ENCODE measurements around the gene NLRP6.
"Not testable (repeated sequence)": the region's sequence is repeated elsewhere in the genome, so short reads cannot be mapped to it uniquely, and the experiment has no call there.

NLRP6 gene

DNA sequence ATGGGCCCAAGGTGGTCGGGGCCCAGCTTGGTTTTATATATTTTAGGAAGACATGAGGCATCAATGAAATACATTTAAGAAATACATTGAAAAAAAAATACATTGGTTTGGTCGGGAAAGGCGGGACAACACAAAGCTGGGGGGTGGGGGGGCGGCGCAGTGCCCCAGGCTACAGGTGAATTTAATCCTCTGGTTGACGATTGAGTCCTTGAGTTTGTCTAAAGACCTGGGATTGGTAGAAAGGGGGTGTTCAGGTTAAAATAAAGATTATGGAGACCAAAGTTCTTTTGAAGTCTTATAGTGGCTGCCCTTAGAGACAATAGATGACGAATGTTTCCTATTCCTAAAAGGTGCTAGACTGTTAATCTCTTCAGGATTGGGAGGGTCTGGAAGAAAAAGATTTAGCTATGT is 38.7 kb downstream of the NLRP6 start:
- DNase-seq, result no peak
- in situ Hi-C loops (cut with MboI; ENCODE audit: low pct_unique_long_range_greater_than_20kb, low sequenced_read_pairs), result no loop called here

DNA sequence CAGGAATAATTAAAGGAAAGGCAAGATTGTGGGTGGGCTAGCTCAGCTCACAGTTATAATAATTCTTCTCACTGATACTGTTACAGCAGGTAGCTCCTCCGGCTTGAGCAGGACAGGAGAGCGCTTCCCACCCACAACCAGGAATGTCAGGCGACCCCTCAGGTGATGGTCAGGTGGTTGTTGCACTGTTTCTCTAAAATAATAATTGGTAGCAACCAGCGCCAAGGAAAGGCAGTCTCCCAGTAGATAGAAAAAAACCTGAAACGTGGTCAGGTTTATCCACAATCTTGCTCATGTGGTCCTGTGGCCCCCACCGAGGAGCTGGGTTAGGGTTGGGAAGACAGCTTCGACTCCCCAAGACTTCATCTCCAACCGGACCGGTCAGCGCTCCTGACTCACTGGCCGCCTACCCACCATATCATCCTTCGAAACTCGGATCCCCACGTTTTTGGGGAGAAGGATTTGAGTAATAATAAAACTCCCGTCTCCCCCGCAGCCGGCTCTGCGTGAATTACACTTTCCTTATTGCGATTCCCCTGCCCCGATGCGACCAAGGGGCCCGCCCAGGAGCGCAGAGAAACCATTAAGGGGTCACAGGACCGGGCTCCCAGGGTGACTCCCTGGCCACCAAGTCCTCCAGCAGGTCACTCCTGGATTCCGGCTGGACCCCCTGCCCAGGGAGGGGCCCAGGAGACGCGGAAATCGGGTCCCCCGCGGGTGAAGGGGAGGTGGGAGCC is 39.6 kb downstream of the NLRP6 start:
- in situ Hi-C loops (cut with MboI; ENCODE audit: low pct_unique_long_range_greater_than_20kb, low sequenced_read_pairs); DNase-seq: not testable (repeated sequence)

DNA sequence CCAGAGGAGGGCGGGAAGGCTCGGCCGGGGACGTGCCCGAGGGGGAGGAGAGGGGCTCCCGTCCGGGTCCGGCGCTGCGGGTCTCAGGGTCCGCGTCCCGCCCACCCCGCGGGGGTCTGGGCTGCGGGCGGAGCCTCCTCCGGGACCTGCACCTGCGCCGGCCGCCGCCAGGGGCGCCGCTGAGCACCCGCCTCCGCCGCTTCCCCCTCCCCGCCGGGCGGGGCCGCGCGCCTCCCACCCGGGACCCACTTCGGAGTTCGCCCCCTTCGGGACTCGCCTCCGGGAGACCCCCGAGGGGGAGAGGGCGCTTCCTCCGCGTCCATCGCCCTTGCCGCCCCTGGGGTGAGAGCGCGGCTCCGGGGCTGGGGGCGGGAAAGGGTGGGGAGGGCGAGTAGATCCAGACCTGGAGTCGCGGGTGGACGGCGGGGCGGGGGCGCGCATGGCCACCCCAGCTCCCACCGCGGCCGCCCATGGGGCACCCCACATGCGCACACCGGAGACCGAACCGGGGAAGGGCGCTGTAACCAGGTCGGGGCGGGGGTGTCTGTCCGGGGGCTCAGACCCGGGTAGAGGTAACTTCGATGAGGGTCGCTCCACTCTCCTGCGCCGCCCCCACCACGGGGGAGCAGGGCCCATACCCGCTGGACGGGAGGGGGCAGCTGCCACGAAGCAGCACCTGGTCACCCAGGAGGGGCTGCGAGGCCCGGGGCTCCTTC is 40.4 kb downstream of the NLRP6 start:
- in situ Hi-C loops (cut with MboI; ENCODE audit: low pct_unique_long_range_greater_than_20kb, low sequenced_read_pairs); DNase-seq: not testable (repeated sequence)

DNA sequence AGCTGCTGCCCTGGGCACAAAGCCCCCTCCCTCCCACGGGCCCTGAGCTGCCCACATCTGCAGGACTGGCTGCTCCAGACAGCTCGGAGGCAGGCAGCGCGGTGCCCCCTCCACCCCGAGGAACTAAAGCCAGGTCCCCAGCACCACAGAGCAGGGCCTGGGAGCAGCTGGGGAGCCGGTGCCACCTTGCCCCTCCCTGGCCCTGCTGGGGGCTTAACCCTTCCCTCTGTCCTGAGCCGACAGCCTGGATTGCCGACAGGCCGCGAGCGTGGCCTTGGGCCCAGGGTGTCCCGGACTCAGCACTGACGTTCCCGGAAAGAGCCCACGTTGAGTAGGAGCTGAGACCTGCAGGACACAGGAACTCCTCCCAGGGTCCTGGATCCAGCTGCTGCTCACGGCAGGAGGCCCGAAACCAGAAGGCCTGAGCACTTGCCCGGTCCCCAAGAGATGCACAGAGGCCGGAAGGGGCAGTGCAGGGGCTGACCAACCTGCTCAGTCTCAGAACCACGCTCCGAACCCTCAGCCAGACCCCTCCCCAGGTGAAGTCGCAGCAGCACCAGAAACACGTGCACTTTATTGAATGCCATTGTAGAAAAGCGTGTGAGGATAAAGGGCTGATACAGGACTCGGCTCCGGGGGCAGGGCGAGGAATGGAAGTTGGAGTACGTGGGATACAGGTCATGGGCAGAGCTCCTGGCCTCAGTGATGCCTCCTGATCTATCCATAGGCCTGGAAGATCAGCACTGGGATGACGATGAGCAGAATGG is 41.1 kb downstream of the NLRP6 start:
- DNase-seq; in situ Hi-C loops (cut with MboI; ENCODE audit: low pct_unique_long_range_greater_than_20kb, low sequenced_read_pairs): not testable (repeated sequence)

DNA sequence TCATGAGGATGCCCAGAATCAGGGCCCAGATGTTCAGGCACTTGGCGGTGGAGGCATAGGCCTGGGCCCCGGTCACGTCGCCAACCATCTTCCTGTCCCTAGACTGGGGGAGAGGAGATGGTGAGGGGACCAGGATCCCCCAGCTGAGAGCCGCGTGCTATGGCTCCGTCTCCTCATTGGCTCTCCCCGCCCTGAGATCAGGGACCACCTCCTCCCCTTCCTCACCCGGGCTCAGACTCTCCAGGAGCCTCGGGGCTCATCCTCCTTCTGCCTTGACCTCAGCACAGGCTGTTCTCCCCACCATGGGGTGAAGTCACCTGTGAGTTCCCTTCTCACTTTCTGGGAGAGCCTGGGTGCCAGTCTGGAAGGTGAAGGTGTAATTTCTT is 41.7 kb downstream of the NLRP6 start:
- in situ Hi-C loops (cut with MboI; ENCODE audit: low pct_unique_long_range_greater_than_20kb, low sequenced_read_pairs), result not testable (repeated sequence)

DNA sequence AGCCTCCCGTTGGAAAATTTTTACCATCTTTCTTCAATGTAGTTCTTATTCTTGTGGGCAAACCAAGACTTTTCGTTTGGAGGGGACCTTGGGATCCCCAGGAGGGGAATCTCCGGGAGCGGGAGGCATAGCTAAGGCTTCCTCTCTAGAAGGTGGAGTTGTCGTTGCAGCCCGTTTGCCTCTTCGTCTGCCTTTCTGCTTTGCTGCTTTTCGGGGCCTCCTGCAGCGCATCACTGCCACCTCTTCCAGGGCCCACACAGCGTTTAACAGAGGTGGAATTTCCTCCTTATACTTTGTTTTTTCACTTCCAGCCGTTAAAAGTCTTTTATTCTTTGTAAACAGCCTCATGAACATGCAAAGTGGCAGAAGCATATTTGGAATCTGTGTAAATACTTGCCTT is 45.9 kb downstream of the NLRP6 start:
- DNase-seq, result no peak
- in situ Hi-C loops (cut with MboI; ENCODE audit: low pct_unique_long_range_greater_than_20kb, low sequenced_read_pairs), result no loop called here

More for the DNA sequence above, 41.7 kb downstream of the NLRP6 start:
- DNase-seq, result not testable (repeated sequence)

DNA sequence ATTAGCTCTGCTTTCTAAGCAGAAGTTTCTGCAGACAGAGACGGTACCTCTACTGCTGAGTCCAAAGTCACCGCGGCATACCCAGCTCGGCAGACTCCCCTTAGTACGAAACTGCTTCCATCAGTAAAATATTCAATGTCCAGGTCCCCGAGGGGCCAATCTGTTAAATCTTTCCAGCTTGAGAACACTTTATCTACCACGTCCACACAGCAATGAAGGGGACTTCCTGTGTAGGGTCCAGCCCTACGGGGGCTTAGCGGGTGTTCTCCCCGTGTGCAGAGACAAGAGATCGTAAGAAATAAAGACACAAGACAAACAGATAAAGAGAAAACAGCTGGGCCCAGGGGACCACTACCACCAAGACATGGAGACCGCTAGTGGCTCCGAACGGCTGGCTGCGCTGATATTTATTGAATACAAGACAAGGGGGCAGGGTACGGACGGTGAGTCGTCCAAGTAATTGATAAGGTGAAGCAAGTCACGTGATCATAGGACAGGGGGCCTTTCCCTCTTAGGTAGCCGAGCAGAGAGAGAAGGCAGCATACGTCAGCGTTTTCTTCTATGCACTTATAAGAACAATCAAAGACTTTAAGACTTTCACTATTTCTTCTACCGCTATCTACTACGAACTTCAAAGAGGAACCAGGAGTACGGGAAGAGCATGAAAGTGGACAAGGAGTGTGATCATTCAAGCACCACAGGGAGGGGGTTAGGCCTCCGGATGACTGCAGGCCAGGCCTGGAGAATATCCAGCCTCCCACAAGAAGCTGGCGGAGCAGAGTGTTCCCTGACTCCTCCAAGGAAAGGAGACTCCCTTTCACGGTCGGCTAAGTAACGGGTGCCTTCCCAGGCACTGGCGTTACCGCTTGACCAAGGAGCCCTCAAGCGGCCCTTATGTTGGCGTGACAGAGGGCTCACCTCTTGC is 46.6 kb downstream of the NLRP6 start:
- in situ Hi-C loops (cut with MboI; ENCODE audit: low pct_unique_long_range_greater_than_20kb, low sequenced_read_pairs); DNase-seq: not testable (repeated sequence)

DNA sequence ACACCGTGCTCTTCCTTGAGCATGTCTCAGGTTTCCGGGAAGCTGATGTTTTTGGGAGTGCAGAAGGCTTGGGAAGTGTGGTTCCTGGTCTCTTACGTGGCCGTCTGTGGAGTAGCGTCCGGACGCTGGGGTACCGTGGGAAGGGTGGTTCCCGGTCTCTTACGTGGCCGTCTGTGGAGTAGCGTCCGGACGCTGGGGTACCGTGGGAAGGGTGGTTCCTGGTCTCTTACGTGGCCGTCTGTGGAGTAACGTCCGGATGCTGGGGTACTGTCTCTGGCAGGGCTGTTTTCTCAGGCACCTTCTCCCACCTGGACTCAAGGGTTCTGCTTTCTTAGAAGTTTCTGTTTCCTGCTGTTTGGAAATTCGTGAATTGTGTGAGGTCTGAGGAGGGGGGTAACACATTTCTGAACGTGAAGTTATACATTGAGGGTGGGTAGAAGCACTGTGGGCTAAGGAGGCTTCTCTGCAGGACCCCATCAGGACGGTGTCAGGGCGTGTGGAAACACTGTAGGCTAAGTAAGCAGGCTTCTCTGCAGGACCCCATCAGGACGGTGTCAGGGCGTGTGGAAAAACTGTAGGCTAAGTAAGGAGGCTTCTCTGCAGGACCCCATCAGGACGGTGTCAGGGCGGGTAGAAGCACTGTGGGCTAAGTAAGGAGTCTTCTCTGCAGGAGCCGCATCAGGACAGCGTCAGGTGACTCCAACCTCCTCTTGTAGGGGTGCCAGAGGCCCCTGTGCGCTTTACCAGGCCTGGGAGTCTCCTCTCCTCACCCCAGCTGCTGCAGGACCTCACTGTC is 47.8 kb downstream of the NLRP6 start:
- no peak for DNase-seq
- in situ Hi-C loops (cut with MboI; ENCODE audit: low pct_unique_long_range_greater_than_20kb, low sequenced_read_pairs), result no loop called here

DNA sequence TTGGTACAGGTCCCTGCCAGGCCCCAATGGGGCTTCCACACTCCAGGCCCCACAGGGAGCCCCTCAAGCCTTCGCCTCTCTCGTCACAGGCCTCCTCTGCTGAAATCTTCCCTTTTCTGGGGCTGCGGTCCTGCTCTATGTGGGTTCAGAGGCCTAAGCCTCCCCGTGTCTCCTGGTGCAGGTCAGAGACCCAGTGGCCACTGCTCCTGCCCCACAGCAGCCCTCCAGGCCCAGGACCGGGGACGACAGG is 48.3 kb downstream of the NLRP6 start:
- in situ Hi-C loops (cut with MboI; ENCODE audit: low pct_unique_long_range_greater_than_20kb, low sequenced_read_pairs), result no loop called here
- DNase-seq, result no peak

DNA sequence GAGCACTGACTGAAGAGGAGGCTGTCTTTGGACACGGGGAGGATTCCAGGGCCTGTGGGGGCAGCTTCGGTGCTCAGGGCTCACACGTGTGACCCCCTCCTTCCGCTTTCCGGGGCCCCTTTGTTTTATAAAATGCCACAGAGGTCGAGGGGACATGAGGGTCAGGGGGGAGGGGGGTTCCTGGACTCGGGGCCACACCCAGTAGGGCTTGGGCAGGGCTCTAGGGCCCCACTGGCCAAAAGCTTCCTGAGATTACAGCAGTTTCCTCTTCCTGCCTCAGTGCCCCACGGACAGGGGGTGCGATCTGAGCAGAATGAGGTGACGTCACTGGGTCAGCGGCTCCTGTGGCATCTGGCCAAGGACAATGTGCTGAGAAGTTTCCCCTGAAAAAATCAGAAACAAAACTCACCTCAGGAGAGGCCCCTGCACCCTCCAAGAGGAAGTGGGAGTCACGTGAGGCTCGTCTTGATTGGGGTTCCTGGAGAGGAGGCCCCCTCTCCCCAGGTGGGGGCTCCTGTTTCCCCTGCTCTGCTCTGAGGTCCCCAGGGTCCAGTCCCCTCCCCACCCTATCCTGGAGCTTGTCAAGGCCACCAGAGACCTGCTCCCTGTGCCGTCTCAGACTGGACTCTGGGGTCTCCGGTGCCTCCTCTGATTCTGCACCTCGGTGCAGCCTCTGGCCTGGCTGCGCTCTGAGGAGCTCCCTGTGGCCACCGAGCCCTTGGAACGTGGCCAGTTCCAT is 48.8 kb downstream of the NLRP6 start:
- in situ Hi-C loops (cut with MboI; ENCODE audit: low pct_unique_long_range_greater_than_20kb, low sequenced_read_pairs), result no loop called here
- peak; percentile 88 for DNase-seq

DNA sequence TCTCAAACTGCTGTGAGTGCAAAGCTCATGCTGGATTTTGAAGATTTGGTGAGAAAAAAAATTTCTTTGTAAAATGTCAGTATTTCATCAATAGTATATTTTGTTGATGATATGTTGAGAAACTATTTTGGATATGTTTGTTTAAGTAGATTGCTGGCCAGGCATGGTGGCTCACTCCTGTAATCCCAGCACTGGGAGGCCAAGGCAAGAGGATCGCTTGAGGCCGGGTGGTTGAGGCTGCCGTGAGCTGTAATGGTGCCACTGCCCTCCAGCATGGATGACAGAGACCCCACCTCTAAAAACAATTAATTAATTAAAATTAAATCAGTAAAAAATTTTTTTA is 49.3 kb downstream of the NLRP6 start:
- no peak for DNase-seq
- in situ Hi-C loops (cut with MboI; ENCODE audit: low pct_unique_long_range_greater_than_20kb, low sequenced_read_pairs), result no loop called here

DNA sequence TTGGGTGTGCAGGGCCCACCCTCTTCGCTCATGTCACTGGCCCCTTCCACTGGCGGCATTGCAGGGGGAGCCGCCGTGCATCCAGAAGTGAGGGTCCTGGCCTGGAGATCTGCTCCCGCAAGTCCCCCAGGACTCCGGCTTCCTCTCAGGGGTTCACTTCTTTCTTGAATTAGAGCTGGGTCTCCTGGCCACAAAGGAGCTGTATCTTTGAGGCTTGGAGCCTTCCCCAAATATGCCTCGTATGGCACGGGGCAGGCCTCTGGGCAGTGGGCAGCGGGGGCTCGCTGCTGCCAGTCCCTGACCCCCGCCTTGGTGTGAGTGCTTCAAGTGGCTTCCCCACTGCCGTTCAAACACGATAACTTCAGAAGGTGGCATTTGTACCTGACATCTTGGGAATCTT is 49.8 kb downstream of the NLRP6 start:
- in situ Hi-C loops (cut with MboI; ENCODE audit: low pct_unique_long_range_greater_than_20kb, low sequenced_read_pairs), result no loop called here
- DNase-seq, result no peak

DNA sequence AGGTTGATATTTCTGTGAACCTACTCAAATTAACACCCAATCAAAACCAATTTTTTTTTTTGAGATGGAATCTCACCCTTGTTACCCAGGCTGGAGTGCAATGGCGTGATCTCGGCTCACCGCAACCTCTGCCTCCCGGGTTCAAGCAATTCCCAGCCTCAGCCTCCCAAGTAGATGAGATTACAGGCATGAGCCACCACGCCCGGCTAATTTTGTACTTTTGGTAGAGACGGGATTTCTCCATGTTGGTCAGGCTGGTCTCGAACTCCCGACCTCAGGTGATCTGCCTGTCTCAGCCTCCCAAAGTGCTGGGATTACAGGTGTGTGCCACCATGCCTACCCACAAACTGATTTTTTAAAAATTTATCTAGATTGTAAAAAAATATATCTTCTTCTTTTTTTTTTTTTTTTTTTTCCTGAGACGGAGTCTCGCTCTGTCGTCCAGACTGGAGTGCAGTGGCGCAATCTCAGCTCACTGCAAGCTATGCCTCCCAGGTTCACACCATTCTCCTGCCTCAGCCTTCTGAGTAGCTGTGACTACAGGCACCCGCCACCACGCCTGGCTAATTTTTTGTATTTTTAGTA is 50.4 kb downstream of the NLRP6 start:
- DNase-seq; in situ Hi-C loops (cut with MboI; ENCODE audit: low pct_unique_long_range_greater_than_20kb, low sequenced_read_pairs): not testable (repeated sequence)

DNA sequence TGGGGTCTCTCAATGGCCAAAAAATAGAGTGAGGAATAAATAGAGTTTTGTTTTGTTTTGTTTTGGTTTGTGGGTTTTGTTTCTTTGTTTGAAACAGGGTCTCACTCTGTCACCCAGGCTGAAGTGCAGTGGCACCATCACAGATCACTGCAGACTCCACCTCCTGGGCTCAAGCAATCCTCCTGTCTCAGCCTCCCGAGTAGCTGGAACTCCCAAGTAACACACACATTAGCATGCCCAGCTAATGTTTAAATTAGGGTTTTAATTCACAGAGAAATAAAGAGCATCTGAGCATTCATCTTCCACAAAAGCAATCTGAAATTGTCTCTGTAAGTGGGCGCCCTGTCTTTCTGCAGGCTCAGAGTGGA is 51.7 kb downstream of the NLRP6 start:
- in situ Hi-C loops (cut with MboI; ENCODE audit: low pct_unique_long_range_greater_than_20kb, low sequenced_read_pairs), result no loop called here
- DNase-seq, result no peak

DNA sequence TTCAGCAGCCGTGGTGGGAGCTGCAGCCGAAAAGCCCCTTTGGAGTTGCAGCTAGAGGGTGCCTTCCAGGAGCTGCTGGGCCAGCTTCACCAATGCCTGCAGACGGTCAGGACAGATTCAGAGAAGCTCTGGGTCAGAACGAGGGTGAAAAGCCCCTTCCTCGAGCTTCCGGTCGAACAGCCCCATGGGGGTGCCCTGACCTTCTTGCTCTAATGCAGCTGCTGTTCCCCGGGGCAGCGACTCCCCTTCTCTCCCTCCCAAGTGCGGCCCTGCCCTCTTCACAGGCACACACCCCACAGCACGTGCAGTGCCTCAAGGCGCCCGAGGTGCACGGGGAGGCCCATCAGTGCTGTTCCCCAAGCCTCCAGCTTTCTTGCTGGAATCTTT is 52.1 kb downstream of the NLRP6 start:
- DNase-seq, result no peak

DNA sequence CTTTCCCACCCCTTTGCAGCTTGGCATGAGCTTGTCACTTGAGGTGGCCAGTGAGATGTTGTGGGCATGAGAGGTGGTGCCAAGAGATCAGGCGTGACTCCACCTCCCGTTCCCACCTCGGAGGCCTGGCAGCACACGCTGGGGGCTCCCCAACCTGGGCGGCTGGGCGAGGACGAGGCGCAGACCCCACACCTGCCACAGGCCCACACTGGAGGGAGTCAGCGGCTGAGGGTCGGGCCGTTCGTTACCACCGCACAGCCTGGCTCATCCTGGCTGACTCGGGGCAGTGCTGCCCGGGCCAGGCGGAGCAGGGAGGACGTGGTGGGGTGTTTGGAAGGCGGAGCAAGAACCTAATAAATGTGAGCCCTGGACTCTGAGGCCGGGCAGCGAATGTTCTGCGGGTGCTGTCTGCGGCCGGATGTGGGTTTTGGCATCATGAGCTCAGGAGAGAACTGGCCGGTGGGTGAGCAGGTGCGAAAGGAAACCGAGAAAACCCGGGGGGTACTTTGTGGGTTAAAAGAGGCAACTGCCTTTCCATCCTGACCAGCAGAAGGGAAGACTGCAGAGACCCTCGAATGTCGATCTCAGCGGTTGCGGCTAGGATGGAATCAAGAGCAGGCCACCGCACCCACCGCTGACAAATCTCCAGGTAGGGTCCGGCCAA is 52.6 kb downstream of the NLRP6 start:
- DNase-seq, result no peak
- in situ Hi-C loops (cut with MboI; ENCODE audit: low pct_unique_long_range_greater_than_20kb, low sequenced_read_pairs), result no loop called here

More for the DNA sequence above, 52.1 kb downstream of the NLRP6 start:
- in situ Hi-C loops (cut with MboI; ENCODE audit: low pct_unique_long_range_greater_than_20kb, low sequenced_read_pairs), result no loop called here

DNA sequence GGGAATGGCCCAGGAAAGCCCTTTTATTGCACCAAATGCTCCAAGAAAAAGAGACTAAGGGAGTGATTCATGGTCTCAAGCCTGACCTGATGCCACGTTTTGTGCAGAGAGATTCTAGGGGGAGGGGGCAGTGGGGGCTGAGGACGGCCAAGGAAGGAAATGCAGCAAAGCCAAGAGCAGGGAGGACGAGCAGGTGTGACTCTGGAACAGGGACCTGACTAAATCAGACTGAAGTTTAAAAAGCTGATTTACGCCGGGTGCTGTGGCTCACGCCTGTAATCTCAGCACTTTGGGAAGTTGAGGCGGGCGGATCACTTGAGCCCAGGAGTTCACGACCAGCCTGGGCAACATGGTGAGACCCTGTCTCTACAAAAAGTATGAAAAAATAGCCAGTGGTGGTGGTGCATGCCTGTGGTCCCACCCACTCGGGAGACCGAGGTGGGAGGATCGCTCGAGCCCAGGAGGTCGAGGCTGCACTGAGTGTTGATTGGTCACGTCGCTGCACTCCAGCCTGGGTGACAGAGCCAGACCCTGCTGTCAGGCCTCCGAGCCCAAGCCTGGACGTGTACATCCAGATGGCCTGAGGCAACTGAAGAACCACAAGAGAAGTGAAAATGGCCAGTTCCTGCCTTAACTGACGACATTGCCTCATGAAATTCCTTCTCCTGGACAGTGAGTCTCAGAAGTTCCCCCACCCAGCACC is 53.3 kb downstream of the NLRP6 start:
- in situ Hi-C loops (cut with MboI; ENCODE audit: low pct_unique_long_range_greater_than_20kb, low sequenced_read_pairs), result no loop called here
- DNase-seq, result no peak

All from KBM-7 (cell line).